ENCODE results near the gene FLNB. TPM values are rescaled to one million over a fixed set of nuclear protein-coding genes. Genes with fewer than 3 reads are reported as not detected.

The FLNB gene
- total RNA-seq, 1 experiment from 2014 or later, result 83.4 TPM

DNA sequence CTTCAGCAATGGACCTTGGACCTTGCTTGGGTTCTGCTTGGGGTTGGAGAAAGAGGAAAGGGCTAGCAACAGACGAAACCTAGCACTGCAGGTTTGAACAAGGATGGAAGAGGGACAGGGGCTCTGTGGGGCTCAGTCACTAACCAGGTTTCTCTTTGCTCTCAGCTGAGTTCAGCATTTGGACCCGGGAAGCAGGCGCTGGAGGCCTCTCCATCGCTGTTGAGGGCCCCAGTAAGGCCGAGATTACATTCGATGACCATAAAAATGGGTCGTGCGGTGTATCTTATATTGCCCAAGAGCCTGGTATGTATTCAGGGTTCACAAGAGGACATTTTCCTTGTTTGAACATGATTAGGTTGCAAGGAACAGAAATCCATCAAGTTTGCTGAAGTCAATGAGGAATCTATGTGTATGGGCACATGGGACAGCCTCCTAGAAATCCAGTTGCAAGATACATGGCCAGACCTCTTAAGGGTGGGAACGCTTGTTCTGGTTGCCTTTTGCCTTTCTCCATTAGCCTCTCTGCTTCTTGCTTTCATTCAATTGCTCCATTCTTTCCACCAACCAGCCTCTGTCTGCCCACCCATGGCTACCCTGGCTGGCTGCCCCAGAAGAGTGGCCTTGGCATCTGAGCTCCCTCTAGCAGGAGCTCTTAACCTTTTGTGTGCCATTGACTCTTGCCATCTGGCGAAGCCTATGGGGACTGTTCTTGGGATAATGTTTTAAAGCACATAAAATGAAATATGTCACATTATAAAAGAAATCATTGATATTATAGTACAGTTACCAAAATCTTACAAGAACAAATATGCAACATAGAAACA lies 146.6 kb downstream of the FLNB start:
- no peak overlapping the region for H3K27ac ChIP-seq (ENCODE audit: insufficient read length, low read depth, low read length)
- peaks cover 14 to 78% (median 64%) of the 10 kb centered on the region in 3 experiments; a peak in 6 of 7 replicates for H3K36me3 Mint-ChIP-seq (ENCODE audit: insufficient read depth in 1 of 3, low read depth in 3 of 3)
- no peaks in the 10 kb centered on the region for H3K23me2 ChIP-seq (ENCODE audit: insufficient read length, low read depth, low read length, poor library complexity, severe bottlenecking)
- TF ChIP-seq, protein P1, sequence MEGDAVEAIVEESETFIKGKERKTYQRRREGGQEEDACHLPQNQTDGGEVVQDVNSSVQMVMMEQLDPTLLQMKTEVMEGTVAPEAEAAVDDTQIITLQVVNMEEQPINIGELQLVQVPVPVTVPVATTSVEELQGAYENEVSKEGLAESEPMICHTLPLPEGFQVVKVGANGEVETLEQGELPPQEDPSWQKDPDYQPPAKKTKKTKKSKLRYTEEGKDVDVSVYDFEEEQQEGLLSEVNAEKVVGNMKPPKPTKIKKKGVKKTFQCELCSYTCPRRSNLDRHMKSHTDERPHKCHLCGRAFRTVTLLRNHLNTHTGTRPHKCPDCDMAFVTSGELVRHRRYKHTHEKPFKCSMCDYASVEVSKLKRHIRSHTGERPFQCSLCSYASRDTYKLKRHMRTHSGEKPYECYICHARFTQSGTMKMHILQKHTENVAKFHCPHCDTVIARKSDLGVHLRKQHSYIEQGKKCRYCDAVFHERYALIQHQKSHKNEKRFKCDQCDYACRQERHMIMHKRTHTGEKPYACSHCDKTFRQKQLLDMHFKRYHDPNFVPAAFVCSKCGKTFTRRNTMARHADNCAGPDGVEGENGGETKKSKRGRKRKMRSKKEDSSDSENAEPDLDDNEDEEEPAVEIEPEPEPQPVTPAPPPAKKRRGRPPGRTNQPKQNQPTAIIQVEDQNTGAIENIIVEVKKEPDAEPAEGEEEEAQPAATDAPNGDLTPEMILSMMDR (conservative IDR thresholded peaks at IDR 0.05), result no peak
- H3K14ac ChIP-seq (ENCODE audit: insufficient read depth, low read length), result no peak overlapping the region
- H4K5ac ChIP-seq (ENCODE audit: insufficient read length, low read depth, low read length), result no peak overlapping the region
- H3K23ac ChIP-seq (ENCODE audit: insufficient read length, low read depth, low read length), result no peak overlapping the region
- H2AFZ ChIP-seq (ENCODE audit: low read length), result no peak overlapping the region
- no peak overlapping the region for H2BK15ac ChIP-seq (ENCODE audit: low read depth, low read length)
- H2BK20ac ChIP-seq (ENCODE audit: low read depth, low read length, poor library complexity, severe bottlenecking), result no peak overlapping the region
- no peak overlapping the region for H3K56ac ChIP-seq (ENCODE audit: insufficient read length, low read depth, low read length)
- H2BK5ac ChIP-seq (ENCODE audit: insufficient read length, low read length), result no peak overlapping the region
- H2AK5ac ChIP-seq (ENCODE audit: insufficient read length, low read length), result no peak overlapping the region
- no peaks in the 10 kb centered on the region for H3K27me3 ChIP-seq (ENCODE audit: insufficient read depth, low read length)
- no peak overlapping the region for H3K4me2 ChIP-seq (ENCODE audit: insufficient read depth, insufficient read length, low read length)
- H3K27me3 Mint-ChIP-seq (ENCODE audit: low read depth), result no peaks in the 10 kb centered on the region
- H2BK120ac ChIP-seq (ENCODE audit: low read depth, low read length, poor library complexity, severe bottlenecking), result no peak overlapping the region
- WGBS (ENCODE audit: extremely low coverage, insufficient read length, low lambda C conversion rate), result no CpG with 5 or more reads among the region's 10 CpGs
- no peak overlapping the region; a peak in 1 of 7 replicates for H3K27ac Mint-ChIP-seq
- no peaks in the 10 kb centered on the region for H3K4me1 ChIP-seq (ENCODE audit: insufficient read depth, low read length)
- H3K4ac ChIP-seq (ENCODE audit: low read depth, low read length), result no peak overlapping the region
- H3K9me3 ChIP-seq (ENCODE audit: control insufficient read depth, low read depth, low read length), result no peaks in the 10 kb centered on the region
- H2BK12ac ChIP-seq (ENCODE audit: insufficient read length, low read depth, low read length), result no peak overlapping the region
- no peaks in the 10 kb centered on the region for H4K20me1 ChIP-seq (ENCODE audit: control insufficient read depth, insufficient read depth, insufficient read length)
- no peak overlapping the region for H3K9ac ChIP-seq (ENCODE audit: extremely low read depth, insufficient read length, low read length)
- H3K4me3 Mint-ChIP-seq, result no peak overlapping the region
- H3K18ac ChIP-seq (ENCODE audit: insufficient read length, low read depth, low read length), result no peak overlapping the region
- no peak overlapping the region for H4K91ac ChIP-seq (ENCODE audit: insufficient read length, low read depth, low read length)
- no peaks in the 10 kb centered on the region for H3K79me1 ChIP-seq (ENCODE audit: insufficient read depth, low read depth, low read length, poor library complexity, severe bottlenecking)
- no peak overlapping the region for H3T11ph ChIP-seq (ENCODE audit: low read length)
- H3K9me3 Mint-ChIP-seq, result no peaks in the 10 kb centered on the region
- no peak for DNase-seq
- H4K8ac ChIP-seq (replicated peaks; ENCODE audit: insufficient read length, low read depth, low read length), result no peak overlapping the region
- H3K4me1 Mint-ChIP-seq, result no peaks in the 10 kb centered on the region; a peak in 1 of 4 replicates
- no peaks in the 10 kb centered on the region for H3K79me2 ChIP-seq (ENCODE audit: insufficient read depth, low read length)

All from H9 (cell line).